Fibroblast of peridontal ligament (primary cell): ENCODE data around the gene COTL1.

ENCODE experiments used
- DNase-seq: peaks from one replicate; pipeline ENCODE4 v3.0.0-alpha.2; 2010; ENCODE audit errors: extremely low read depth

Gene COTL1, protein sequence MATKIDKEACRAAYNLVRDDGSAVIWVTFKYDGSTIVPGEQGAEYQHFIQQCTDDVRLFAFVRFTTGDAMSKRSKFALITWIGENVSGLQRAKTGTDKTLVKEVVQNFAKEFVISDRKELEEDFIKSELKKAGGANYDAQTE

DNA sequence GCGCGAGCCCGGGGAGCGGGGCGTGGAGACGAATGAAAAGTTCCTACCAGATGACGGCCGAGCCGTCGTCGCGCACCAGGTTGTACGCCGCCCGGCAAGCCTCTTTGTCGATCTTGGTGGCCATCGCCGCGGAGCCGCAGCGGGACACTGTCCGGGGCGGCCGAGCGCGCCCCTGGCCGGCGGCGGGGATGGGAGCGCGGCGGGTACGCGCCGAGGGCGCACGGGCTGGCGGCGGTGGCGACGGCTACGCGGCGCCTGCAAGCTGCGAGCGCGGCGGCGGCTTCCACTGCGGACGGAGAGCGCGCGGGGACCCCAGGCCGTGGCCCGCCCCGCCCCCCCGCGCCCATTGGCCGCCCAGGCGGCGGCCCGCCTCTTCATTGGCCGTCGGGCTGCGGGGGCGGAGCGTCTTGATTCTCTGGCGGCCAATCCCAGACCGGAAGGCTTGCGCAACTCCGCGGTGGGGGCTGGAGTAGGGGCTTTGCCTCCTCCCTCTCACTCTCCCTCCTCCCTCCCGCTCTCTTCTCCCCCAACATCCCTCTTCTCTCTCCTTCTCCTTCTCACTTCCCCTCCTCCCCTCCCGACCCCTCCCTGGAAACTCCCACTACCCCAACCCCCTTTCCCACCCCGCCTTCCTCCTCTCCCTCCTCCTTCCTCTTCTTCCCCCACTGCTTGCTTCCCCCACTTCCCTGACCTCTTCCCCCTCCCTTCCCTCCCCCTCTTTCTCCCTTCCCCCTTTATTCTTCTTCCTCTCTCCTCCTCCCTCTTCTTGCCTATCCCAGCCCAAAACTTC lies at the start of gene COTL1:
TSS of gene COTL1 (minus strand) at position 288 of the 790 bp plus-strand sequence. CDS start at position 124, 164 bp downstream.
- peak; percentile 97 for DNase-seq

DNA sequence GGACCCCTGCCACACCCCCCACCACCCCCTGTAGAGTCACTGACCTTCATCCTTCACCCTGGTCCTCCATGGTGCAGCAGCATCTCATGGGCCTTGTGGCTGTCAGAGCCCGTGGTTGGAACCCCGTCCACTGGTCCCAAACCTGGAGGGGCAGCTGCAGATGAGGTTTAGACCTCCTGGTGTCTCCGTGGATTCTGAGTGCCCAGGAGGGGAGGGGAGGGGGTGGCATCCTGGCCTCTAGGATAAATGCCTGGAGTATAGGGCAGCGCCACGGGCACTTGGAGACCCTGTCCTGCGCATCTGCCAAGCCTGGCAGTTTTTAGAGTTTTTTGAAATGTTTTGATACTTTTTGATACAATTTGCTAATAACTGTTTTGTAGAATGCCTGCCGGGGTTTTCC lies 48.0 kb upstream of the COTL1 start:
- DNase-seq = no peak

DNA sequence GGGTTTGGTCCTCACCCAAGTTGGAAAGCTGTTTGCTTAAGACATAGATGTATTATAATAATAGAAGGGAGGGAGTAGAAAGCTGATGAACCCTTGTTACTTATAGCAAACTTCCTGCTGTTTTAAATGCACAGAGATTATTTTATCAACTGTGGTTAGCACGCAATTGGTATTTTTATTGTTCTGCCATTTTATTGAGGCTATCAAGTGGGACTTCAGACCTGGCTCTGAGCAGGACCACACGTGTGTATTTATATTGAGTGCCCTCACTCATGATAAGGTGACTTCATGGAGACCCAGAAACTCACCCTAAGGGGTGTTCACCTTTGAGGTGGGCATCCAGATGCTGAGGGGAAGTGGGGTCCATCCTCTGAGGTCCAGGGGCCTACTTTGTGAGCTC lies 47.5 kb upstream of the COTL1 start:
- DNase-seq = no peak

DNA sequence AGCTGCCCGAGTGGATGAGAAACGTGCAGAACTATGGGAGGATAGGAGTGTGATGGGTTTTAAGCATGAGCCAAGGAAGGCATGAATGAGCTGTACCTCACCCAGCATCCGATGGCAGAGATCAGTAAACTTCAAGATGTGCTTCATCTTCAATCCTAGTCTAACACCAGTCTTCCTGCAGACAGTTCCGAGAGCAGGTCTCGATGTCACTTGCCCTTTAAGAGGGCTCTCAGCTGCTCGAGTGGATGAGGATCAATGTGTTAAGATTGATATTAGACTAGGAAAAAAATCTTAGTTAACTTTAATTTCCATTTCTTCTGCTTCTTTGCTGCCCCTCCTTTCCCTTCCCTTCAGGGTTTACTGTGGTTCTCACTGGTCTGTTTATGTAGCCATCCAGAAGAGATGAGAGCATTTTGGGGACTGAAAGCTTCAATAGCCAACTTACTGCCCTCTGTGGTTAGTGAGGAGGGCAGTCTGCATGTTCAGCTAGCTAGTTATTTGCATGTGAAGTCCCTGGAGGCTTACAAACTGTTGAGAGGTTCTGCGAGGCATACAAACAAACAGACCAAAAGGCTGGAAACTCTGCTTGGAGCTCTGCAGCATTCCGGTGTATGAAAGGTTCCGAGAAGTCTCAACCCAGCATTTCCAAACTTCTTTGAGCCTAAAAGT lies 45.7 kb upstream of the COTL1 start:
- peak; percentile 67 for DNase-seq

DNA sequence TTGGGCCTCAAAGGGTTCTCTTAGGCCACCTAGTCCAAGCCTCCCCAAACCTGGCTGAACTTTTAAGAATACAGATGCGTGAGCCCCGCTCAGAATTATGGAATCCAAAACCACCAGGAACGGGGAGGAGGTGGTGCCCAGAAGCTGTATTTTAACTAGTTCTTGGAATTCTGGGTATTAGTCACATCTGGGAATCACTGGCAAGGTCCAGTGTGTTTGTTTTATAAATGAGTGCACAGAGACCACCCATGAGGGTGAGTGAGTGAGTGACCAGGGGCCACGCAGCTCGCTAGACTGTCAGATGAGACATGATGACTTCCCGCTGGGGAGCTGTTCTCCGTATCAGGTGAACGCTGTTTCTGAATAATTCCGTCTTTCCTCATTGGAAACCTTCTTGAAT lies 44.6 kb upstream of the COTL1 start:
- no peak for DNase-seq

DNA sequence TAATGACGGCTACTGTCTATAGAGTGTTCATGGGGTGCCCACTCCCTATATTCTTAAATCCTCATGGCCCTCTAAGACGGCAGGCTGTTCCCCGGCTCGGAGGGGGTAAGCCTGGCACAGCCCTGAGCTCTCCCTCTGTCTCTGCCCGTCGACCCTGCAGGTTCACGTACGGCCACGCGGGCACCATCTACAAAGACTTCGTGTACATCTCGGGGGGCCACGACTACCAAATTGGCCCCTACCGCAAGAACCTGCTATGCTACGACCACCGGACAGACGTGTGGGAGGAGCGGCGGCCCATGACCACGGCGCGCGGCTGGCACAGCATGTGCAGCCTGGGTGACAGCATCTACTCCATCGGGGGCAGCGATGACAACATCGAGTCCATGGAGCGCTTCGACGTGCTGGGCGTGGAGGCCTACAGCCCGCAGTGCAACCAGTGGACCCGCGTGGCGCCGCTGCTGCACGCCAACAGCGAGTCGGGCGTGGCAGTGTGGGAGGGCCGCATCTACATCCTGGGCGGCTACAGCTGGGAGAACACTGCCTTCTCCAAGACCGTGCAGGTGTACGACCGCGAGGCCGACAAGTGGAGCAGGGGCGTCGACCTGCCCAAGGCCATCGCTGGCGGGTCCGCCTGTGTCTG lies 43.7 kb upstream of the COTL1 start:
- DNase-seq = no peak

DNA sequence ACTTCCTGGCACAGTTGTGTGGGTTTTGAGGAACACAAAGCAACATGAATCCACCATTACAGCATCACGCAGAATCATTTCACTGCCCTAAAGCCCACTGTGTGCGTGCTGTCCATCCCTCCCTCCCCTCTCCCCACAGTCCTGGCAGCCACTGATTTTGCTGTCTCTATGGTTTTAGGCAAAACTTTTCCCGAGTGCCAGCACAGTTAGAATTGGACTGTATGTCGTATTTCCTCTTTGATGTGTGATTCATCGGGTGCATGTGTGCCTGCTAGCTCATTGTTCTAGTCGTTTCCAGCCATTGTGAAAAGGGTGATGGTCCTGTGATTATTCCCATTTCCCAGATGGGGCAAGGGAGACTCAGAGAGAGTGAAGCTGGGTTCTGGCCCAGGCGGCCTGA lies 43.1 kb upstream of the COTL1 start:
- no peak for DNase-seq

DNA sequence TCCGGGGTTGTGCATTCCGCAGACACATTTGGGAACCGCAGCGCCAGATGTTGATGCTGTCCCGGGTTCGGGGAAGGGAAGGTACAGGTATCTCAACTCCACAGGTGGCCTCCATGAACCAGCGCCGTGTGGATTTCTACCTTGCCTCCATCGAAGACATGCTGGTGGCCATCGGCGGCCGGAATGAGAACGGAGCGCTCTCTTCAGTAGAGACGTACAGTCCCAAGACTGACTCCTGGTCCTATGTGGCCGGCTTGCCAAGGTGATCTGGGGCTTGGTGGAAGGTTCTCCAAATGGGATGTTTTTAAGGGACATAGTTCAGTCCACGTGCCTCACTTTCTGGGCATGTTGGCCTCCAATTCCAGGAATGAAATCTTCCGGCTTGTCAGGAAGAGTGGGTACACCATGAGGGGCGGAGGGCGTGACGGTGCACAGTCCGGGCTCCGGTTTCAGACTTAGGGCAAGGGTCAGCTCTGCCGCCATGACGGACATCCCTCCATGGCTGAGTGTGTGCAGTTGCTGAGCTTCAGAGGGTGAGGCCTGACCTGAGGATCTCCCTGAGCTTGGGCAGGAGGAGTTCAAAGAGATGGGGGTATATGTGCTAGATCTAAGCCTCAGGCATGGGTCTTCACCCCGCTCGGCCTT lies 41.9 kb upstream of the COTL1 start:
- DNase-seq = no peak

DNA sequence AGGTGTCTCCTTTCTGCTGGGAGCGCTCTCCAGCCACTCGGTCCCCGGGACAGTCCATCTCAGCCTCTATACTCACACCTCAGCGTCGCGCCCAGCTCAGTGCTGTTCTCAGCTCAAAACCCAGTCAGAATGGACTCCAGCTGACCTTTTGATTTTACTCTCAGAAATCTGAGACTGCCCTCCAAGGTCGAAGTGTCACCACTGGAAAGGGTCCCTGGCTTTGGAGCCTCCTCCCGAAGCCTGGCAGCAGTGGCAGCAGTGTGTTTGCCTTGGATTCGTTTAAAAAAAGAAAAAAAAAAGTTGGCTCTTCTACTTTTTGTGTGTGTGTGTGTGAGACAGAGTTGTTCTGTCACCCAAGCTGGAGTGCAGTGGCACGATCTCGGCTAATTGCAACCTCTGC lies 40.8 kb upstream of the COTL1 start:
- no peak for DNase-seq

DNA sequence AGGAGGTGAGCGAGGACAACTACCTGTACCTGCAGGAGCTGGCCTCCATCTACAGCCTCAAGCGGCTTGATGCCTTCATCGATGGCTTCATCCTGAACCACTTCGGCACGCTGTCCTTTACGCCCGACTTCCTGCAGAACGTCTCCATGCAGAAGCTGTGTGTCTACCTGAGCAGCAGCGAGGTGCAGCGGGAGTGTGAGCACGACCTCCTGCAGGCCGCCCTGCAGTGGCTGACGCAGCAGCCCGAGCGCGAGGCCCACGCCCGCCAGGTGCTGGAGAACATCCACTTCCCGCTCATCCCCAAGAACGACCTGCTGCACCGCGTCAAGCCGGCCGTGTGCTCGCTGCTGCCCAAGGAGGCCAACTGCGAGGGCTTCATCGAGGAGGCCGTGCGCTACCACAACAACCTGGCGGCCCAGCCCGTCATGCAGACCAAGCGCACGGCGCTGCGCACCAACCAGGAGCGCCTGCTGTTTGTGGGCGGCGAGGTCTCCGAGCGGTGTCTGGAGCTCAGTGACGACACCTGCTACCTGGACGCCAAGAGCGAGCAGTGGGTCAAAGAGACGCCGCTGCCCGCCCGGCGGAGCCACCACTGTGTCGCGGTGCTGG lies 39.5 kb upstream of the COTL1 start:
- no peak for DNase-seq

DNA sequence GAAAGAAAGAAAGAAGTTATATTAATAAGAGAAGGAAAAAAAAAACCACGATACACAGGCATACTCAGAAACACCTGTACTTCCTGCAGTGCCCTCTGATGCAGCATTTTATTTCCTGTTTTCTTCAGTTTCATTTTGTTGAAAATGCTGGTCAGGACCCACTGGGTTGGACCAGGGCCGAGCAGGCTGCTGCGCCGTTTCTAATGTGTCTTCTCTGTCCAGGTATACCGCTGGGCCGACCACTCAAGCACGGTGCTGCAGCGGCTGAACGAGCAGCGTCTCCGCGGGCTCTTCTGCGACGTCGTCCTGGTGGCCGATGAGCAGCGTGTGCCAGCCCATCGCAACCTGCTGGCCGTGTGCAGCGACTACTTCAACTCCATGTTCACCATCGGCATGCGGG lies 38.8 kb upstream of the COTL1 start:
- no peak for DNase-seq

DNA sequence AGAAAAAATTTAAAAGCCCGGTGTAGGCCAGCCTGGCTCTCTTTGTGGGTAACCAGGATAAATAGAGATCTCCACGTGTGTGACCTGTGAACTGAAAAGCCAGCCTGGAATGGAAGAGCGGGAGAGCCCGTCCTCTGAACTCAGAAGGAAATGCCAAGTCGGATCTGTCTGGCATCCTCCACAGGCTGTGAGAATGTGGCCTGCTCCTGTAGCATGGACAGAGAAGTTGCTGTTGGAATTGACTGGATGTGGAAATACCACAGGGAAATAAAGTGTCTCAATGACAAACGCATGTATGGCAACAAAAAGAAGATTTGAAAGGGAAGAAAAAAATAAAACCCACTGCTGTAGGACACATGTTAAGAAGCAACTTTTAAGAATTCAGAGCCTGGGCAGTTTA lies 37.1 kb upstream of the COTL1 start:
- no peak for DNase-seq

DNA sequence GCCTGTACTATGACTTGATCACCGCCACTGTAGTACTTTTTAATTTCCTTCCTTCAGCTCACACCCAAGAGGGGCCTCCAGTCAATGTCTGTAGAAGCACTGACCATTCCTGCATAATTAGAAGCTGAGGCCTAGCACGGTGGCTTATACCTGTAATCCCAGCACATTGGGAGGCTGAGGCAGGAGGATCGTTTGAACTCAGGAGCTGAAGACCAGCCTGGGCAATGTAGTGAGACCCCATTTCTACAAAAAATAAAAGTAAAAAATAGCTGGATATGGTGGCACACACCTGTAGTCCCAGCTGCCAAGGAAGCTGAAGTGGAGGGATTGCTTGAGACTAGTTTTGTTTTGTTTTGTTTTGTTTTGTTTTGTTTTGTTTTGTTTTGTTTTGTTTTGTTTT lies 36.4 kb upstream of the COTL1 start:
- DNase-seq = no peak

DNA sequence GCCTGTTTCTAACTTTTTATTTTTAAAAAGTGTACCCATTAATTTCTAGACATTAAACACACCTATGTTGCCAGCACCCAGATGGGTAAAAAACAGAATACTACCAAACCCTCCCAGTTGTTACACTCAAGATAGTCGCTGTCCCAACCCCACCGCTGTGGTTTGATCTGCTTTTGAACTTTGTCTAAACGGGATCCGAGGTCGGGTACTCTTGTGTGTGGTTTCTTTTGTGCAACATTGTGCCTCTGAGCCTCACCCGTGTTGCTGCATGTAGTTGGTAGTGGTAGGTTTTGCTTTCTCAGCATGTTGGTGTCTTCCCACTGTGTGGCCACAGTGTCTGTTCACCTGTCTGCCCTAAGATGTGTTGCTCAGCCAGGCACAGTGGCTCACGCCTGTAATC lies 34.7 kb upstream of the COTL1 start:
- DNase-seq = no peak

DNA sequence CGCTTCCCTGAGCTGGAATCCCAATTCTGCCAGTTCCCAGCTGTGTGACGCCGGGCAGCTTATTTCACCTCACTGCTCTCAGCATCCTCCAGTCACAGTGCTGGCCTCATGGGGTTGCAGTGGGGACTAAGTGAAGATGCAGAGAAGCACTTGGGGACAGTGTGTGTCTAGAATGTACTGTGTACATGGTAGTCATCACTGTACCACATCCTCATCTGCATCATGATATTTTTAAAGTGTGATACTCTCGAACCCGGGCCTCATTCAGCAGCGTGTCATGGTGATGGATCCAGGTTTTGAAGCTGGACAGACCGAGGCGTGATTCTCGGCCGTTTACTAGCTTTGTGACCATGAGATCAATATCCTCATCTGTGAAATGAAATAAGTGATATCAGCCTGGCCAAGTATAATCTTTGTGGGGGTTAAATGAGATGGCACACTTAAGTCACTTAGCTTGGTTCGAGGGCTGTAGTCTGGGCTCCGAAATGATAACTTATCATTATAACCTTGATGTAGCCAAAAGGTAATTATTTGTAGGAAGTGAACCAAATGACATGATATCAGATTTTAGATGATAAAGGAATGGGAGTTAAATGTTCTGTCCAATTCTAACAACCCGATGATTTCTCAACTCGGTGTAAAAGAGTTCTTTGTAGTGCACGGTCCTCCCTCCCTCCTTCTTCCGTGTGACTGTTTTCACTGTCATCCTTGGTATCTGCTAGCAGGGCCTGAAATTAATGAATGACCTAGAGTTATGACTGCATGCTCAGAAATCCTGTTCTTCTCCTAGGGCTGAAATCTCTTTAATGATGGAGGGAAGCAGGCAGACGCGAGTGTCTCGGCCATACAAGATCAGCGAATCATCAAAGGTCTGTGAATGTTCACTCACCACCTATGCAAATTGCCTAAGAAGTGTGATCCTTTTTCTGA lies 32.4 kb upstream of the COTL1 start:
- DNase-seq = peak; percentile 43

DNA sequence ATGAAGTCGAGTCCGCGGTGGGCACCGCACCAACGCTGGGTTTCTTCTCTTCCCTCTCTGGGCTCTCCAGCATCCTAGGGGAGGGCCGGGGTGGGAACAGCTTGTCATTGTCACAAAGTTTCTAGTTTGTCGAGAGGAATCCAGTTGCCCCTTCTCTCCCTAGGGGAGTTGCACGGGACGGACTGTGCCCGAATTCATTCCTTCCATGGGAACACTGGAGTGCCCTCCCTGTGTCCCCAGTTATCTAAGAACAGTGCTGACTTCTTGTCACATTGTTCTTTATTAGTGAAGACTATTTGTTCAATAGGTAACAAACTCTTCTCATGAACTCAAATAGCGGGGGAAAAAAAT lies 31.6 kb upstream of the COTL1 start:
- DNase-seq = no peak

DNA sequence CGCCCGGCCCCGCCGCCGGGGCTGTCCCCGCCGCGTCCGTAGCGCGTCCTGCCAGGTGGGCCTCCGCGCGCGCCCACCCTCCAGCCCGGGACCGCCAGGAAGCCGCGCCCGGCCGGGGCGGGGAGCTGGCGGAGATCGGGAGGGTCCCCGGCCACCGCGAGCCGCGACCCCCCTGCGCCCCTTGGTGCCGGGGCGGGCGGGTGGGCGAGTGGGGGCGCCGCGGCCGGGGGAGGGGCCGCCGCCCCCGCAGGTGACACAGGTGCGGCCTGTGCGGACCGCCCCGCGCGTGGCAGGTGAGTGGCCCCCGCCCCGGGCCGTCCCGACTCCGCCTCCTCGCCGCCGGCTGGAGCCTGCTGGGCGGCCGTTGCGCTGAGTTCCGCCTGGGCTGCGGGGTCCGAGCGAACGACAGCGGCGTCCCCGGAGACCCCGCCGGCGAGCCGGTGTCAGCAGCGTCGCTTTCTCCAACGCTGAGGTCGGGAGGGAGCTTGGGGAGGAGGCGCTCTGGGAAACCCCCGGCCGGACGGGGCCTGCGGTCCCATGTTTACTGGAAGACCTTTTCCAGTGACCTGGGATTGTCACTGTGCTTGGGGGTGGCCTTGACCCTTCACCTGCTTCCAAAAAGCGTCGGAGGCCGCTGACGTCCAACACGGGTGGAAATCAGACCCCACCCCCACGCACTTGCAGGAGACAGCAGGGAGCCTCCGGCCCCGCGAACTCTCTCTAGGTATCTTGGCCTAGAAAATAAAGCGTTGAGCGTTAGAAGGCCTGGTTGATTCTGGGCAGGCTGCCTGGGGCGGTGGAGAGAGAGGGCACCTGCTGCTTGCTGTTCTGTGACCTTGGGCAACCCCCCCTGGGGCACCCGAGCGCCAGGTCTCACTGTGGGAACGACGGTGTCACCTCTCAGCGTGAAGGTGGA lies 31.0 kb upstream of the COTL1 start:
- DNase-seq = no peak

DNA sequence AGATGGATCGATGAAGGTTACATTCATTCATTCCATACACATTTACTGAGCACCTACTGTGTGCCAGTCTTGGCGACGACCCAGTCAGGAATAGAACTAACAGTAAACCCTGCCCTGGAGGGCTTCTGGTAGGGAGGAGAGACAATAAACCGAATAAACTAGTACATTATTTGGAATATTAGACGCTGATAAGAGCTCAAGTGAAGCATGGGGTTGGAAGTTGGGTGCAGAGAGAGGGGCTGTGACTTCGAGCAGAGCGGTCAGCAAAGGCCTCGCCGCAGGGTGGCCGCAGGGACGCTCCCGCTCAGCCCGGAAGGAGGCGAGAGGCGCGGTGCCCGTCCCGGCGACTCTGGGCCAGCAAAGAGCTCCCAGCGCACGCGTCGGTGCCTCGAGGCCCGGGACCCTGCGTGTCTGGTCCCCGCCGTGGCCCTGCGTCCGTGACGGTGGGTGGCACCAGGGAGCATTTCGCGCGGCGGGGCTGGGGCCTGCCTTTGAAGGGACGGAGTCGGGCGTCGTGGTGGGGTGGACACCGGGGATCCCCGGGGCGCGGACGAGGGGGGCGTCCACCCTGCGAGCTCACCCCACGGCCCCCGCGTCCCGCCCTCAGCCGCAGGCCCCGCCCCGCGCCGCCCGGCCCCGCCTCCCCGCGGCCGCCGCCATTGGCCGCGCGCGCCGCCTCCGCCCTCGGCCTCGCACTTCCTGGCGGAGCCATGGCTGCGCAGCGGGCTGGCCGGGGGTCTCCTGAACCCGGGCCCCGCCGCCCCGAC lies 30.1 kb upstream of the COTL1 start, which contains the start of gene KLHL36:
TSS of gene KLHL36 (plus strand) at position 684 of the 767 bp plus-strand sequence. CDS start 2,357 bp downstream, outside the sequence.
- no peak for DNase-seq

DNA sequence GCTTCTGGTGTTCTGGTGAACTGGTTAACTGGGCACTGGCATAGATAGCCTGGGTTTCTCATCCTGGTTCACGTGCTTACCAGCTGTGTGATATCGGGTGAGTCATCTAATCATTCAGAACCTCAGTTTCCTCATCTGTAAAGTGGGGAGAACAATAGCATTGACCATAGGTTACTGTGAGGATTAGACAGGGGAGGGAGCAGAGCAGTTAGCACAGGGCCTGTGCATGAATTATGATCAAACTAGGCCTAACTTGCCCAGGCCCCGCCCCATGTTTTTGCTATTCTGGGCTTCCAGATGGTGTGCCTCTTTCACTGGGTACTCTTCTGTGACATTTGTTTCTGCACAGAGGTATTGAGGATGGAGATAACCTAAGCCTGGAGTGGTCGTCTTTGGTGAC lies 25.8 kb upstream of the COTL1 start:
- DNase-seq = no peak
